NOMO-1 treated with DMSO at 0.1 percent for 48 hours (cell line): Measurements from ENCODE around the gene FHAD1.
A peak's percentile ranks its signal among the peaks of the same experiment; 100 is the strongest.
"Not testable (repeated sequence)": the region's sequence is repeated elsewhere in the genome, so short reads cannot be mapped to it uniquely, and the experiment has no call there.

Experiments
- DNase-seq: peaks from one replicate; lab custom pipeline; 2025; ENCODE audit not compliant: unreplicated experiment; lab: John Stamatoyannopoulos, UW

Gene FHAD1

DNA sequence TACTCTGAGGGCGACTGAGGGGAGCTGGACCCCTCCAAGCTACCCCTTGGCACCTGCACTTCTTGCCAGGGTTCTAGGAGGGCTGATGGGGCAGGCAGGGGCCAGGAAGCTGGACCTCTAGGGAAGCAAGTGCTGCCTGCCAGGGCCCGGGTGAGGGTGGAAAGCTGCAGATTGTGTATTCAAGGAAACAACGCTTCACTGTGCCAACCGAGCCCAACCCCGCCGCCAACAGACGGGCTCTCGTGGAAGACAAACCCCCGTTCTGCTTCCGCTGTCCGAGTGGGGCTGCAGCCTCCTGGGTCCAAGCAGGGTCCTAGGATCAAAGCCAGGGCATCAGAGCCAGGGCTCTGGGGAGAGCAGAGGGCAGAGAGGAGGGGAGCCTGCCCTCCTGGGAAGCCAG, 165.8 kb downstream of the FHAD1 start:
- DNase-seq = no peak

GRCh38 chr1:15413563-15414444, 166.8 kb downstream of the FHAD1 start:
- no peak for DNase-seq

DNA sequence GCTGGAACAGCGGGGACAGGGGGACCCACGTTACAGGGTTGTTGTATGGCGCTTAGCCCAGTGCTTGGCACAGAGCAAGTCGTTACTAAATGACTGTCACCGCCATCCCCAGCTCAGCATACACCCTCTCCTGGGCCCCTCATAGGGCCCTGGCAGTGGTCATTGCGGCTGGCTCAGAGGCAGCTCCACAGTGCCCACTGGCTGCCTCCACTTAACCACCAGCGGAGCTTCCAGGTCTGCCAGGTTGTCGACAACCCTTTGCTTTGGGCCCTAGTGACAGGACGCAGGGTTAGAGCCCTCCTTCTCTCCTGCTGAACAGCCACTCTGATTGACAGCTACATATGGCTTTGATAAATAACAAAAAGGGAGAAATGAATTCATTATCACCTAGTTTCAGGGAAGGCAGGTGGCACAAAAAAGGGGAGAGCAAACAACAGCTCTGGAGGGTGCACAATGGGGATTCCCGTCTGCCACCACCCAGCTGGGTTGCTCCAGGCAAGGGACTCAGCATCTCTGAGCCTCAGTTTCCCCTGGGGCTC, 167.5 kb downstream of the FHAD1 start:
- no peak for DNase-seq

GRCh38 chr1:15417059-15417934, 170.3 kb downstream of the FHAD1 start:
- no peak for DNase-seq

GRCh38 chr1:15418806-15419515, 171.9 kb downstream of the FHAD1 start:
- DNase-seq = no peak

DNA sequence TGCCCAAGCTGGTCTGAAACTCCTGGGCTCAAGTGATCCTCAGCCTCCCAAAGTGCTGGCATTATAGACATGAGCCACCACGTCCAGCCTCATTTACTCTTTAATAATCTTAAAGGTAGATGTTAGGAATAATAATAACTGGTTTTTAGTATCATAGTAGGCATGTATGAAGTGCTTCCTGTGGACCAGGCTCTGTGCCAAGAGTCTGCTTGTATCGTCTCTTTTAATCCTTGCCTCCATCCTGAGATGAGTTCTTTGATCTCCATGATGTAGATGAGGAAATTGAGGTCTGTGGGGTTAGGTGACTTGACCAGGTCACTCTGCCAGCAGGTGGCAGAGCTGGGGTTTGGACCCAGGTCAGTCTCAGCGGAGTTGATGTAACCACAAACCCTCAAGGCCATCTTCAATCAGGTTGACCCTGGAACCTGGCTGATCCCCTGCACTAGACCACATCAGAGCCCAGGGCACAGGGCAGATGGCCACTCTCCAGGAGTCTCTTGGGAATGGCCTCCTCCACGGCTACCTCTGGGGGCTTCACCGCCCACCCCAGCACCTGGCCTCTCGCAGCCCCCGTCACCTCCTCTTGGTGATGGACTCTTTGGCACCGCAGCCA, 173.9 kb downstream of the FHAD1 start:
- no peak for DNase-seq

GRCh38 chr1:15422871-15423270, 175.8 kb downstream of the FHAD1 start:
- DNase-seq = no peak

DNA sequence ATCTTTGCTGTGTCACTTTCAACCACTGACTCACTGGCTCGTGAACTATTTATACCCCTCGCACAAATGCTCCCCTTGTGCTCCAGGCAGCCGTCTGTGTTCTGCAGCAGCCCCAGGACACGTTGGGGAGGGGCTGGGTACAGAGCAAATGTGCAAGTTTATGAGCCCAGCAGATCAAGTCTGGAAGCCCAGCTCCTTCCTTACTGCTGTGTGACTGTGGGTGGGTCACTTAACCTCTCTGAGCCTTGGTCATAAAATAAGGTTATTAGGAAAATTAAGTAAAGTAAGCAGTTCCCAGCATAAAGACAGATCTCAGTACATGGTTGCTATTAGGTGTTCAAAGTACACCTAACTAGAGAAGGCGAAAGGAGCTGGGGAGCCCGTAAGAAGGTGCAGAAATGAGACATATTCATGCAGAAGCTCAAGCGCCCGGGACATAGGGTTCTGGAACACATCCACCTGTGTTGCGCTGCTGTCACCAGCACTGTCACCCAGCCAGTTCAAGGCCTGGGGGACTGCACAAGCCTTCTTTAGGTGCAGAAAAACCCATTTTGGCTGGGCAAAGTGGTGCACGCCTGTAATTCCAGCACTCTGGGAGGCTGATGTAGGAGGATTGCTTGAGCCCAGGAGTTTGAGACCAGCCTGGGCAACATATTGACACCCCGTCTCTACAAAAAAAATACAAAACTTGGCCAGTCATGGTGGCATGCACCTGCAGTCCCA, 176.5 kb downstream of the FHAD1 start:
- DNase-seq = no peak

- DNase-seq = no peak
Observed at GRCh38 chr1:15424146-15424667, 177.2 kb downstream of the FHAD1 start.

DNA sequence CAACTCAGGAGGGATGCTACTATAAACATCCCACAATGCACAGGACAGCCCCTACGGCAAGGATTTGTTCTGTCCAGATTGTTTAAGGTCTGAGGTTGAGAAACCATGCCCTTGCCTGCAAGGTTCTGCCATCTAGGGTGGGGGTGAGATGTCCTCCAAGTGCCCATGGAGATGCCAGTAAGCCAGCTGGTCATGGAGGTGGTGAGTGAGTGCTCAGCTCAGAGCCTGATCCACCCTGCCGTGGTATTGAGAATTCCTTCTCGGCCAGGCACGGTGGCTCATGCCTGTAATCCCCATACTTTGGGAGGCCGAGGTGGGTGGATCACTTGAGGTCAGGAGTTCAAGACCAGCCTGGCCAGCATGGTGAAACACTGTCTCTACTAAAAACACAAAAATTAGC, 178.0 kb downstream of the FHAD1 start:
- no peak for DNase-seq

GRCh38 chr1:15425521-15425920, 178.5 kb downstream of the FHAD1 start:
- no peak for DNase-seq

DNA sequence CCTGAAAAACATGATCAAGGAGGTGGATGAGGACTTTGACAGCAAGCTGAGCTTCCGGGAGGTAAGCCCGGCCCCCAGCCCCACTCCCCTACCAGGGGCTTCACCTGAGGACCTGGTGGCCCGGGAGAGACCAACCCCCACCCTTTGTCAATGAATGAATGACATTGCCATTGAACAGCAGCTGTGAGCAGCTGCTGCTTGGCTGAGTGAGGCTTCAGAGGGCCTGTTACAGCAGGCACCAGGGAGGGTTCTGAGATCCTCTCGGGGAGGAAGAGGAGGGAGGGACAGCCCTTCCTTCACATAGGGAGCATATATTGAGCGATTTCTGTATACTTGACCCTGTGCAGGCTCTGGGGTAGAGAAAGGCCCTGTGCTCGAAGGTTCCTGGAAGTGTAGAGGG, 178.9 kb downstream of the FHAD1 start:
- DNase-seq = no peak

DNA sequence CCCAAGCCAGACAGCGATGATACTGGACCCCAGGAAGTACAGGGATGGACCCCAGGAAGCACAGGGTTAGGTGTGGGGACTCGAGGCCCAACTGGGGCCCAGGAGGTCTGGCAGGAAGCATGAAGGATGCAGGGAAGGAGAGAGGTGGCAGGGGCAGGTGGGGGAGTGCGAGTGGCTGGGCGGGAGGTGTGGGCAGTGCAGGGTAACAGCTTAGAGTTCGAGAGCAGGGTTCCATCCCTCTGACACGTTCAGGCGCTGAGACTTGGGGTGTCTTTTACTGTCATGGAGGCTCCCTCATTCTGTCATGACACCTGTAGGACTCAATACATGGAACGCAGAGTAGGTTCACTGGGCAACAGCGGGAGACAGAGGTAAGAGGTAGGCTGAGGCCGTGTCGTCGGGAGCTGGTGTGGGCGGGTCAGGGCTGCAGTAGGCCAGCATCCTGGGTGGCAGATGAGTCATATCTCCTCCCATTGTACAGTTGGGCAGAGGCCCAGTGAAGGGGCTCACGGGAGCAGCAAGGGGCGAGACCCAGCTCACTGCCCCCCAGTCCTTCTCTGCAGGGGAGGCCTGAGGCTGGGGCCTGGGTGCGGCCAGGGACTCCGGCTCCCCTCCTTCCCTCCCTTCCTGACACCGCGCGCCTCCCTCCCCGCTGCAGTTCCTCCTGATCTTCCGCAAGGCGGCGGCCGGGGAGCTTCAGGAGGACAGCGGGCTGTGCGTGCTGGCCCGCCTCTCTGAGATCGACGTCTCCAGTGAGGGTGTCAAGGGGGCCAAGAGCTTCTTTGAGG, 179.7 kb downstream of the FHAD1 start:
- DNase-seq = no peak

GRCh38 chr1:15427280-15427666, 180.2 kb downstream of the FHAD1 start:
- no peak for DNase-seq

- DNase-seq = not testable (repeated sequence)
Observed at GRCh38 chr1:15428252-15428651, 181.2 kb downstream of the FHAD1 start.

DNA sequence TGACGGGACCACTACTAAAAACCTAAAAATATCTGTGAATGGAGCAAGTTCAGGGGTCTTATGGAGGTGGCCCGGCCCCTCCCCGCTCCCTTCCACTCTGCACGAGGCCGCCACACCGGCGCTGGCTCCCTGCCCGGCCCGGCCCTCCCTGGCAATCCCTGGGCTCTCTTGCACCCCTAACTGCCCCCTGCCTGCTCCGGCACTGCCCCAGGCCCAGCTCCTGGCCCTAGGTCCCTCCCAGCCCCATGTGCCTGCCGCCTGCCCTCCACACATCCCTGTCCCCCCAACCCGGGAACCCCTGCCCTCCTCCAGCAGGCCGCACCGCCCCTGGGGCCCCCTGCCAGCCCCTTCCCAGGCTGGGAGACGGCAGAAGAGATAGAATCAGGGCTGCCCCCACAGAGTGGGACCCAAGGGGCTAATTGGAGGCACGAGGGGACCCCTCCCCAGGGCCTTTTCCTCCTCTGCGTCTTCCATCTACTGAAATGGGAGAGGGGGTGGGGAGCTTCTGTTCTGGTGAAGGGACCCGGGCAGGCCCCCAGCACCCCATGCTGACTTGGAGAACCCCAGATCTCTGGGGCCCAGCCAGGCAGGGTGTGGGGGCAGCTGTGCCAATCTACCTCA, 181.9 kb downstream of the FHAD1 start:
- no peak for DNase-seq

DNA sequence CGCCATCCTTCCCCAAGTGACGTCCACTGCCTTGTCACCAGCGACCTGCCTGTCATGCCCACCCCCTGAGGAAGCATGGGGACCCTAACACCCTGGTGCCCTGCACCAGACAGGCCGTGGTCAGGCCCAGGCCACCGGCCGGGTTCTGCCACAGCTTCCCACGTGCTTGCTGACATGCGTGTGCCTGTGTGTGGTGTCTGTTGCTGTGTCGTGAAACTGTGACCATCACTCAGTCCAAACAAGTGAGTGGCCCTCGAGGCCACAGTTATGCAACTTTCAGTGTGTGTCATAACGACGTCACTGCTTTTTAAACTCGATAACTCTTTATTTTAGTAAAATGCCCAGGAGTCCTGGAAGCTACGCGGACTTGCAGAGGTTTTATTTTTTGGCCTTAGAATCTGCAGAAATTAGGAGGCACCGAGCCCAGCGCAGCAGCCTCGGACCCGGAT, 182.7 kb downstream of the FHAD1 start:
- no peak for DNase-seq

DNA sequence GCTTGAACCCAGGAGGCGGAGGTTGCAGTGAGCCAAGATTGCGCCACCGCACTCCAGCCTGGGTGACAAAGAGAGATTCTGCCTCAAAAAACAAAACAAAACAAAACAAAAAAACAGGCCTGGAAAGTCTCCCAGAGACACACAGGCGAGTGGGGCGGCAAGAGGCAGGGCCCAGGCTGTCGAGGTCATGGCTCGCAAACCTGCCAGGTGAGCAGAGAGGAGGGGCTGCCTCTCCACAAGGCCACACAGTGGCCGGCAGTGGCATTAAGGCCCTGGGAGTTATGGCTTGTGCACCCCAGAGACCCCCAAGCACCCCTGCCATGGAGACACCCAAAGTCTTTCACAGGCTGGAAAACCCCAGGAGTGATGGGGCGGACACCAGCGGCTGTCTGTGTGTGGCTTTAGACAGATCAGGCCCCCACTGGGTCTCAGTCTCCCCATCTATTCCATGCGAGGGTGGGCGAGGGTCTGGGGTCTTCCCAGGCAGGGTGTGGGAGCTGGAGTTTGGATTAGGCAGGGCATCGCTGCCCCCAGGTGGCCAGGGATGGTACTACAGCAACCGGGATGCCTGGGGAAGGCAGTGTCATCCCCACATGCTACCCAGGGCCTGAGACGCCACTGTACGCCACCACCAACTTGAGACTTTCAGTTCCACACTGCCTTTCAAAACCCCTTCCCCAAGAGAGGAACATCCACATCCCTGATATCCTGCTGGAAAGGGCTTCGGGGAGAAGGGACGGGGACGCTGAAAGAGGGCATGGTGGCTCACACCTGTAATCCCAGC, 184.0 kb downstream of the FHAD1 start:
- peak; percentile 8 for DNase-seq
